Neuronal stem cell (in vitro differentiated cells): Measurements from ENCODE around the gene AKAP10.
"Not testable (repeated sequence)": the region's sequence is repeated elsewhere in the genome, so short reads cannot be mapped to it uniquely, and the experiment has no call there.

Experiments used
- DNase-seq: peaks from one replicate; pipeline ENCODE4 v3.0.0-alpha.2; 2013; ENCODE audit warnings: low spot score
- H2AFZ ChIP-seq: one replicate; pipeline ENCODE4 v1.6.1; 2013; ENCODE audit warnings: mild to moderate bottlenecking, low read length, inconsistent platforms
- H2AK5ac ChIP-seq: 2 replicates; pipeline ENCODE4 v1.6.1; 2013; ENCODE audit warnings: low read depth, mild to moderate bottlenecking, inconsistent platforms, low read length, moderate library complexity, mixed read lengths
- H2BK120ac ChIP-seq: 2 replicates; pipeline ENCODE4 v1.6.1; 2013; ENCODE audit warnings: low read depth, mild to moderate bottlenecking, inconsistent platforms, low read length, moderate library complexity, mixed read lengths
- H2BK12ac ChIP-seq: one replicate; pipeline ENCODE4 v1.6.1; 2013; ENCODE audit warnings: low read length, inconsistent platforms
- H2BK15ac ChIP-seq: 2 replicates; pipeline ENCODE4 v1.6.1; 2013; ENCODE audit warnings: mild to moderate bottlenecking, low read length, inconsistent platforms, mixed read lengths
- H2BK5ac ChIP-seq: one replicate; pipeline ENCODE4 v1.6.1; 2013; ENCODE audit warnings: inconsistent platforms, mild to moderate bottlenecking, low read length, moderate library complexity
- H3K14ac ChIP-seq: one replicate; pipeline ENCODE4 v1.6.1; 2013; ENCODE audit warnings: low read length, inconsistent platforms
- H3K18ac ChIP-seq: 2 replicates; pipeline ENCODE4 v1.6.1; 2013; ENCODE audit warnings: low read length, inconsistent platforms
- H3K23ac ChIP-seq: 2 replicates; pipeline ENCODE4 v1.6.1; 2013; ENCODE audit warnings: low read depth, mild to moderate bottlenecking, mixed read lengths, low read length, inconsistent platforms; ENCODE audit not compliant: poor library complexity
- H3K27ac ChIP-seq: replicated peaks from 3 replicates; pipeline ENCODE4 v1.5.1; 2013; ENCODE audit warnings: low read length, inconsistent platforms
- H3K27me3 ChIP-seq, 3 experiments: 2 replicates each; pipeline ENCODE4 v1.6.1; 2013; ENCODE audit warnings: low read length in 3 of 3, mild to moderate bottlenecking in 2 of 3, inconsistent platforms in 1 of 3, low read depth in 1 of 3, mixed read lengths in 1 of 3, moderate library complexity in 1 of 3; ENCODE audit not compliant: control insufficient read depth in 3 of 3, insufficient read depth in 3 of 3
- H3K36me3 ChIP-seq, 2 donors: replicated peaks in 1 of 2; 2 replicates each; pipeline ENCODE4 v1.6.1; 2013; ENCODE audit warnings: low read length in 2 of 2; ENCODE audit not compliant: control insufficient read depth in 2 of 2, insufficient read depth in 2 of 2
- H3K4ac ChIP-seq: 2 replicates; pipeline ENCODE4 v1.6.1; 2013; ENCODE audit warnings: inconsistent platforms, mild to moderate bottlenecking, low read length, moderate library complexity
- H3K4me1 ChIP-seq, 2 donors: 1 replicate in 1 of 2; 2 replicates in 1 of 2; pipeline ENCODE4 v1.6.1; 2013; ENCODE audit warnings: low read length in 2 of 2, low read depth in 1 of 2; ENCODE audit not compliant: control insufficient read depth in 2 of 2, insufficient read depth in 1 of 2
- H3K4me2 ChIP-seq: one replicate; pipeline ENCODE4 v1.6.1; 2013; ENCODE audit warnings: mild to moderate bottlenecking, low read length, inconsistent platforms; ENCODE audit not compliant: insufficient read depth, poor library complexity, severe bottlenecking
- H3K4me3 ChIP-seq, 2 donors: 2 replicates each; pipeline ENCODE4 v1.5.1; 2013; ENCODE audit warnings: low read length in 2 of 2, mild to moderate bottlenecking in 2 of 2, inconsistent platforms in 1 of 2, moderate library complexity in 1 of 2
- H3K79me1 ChIP-seq: one replicate; pipeline ENCODE4 v1.6.1; 2013; ENCODE audit warnings: low read depth, mild to moderate bottlenecking, inconsistent platforms, low read length, moderate library complexity
- H3K9ac ChIP-seq: one replicate; pipeline ENCODE4 v1.6.1; 2013; ENCODE audit warnings: mild to moderate bottlenecking, low read depth, low read length, inconsistent platforms; ENCODE audit not compliant: poor library complexity
- H3K9me3 ChIP-seq, 2 donors: replicated peaks in 1 of 2; 2 replicates each; pipeline versions ENCODE3 to v1.6.1; 2013; ENCODE audit warnings: low read length in 2 of 2, mild to moderate bottlenecking in 2 of 2, inconsistent platforms in 1 of 2, low read depth in 1 of 2, mixed read lengths in 1 of 2, moderate library complexity in 1 of 2; ENCODE audit not compliant: control insufficient read depth in 2 of 2, insufficient read depth in 1 of 2
- H4K8ac ChIP-seq: one replicate; pipeline ENCODE4 v1.6.1; 2013; ENCODE audit warnings: low read depth, mild to moderate bottlenecking, inconsistent platforms, low read length, moderate library complexity
- H4K91ac ChIP-seq: one replicate; pipeline ENCODE4 v1.6.1; 2013; ENCODE audit warnings: low read length, low read depth, mild to moderate bottlenecking, inconsistent platforms; ENCODE audit not compliant: poor library complexity
- WGBS, 2 donors: extraction: QIAGEN DNeasy Blood & Tissue Kit; methylation state at CpG; one replicate each; pipeline ENCODE4 v1.1.7; 2013; ENCODE audit warnings: missing lambda C conversion rate in 2 of 2, mixed read lengths in 1 of 2; ENCODE audit not compliant: insufficient read length in 2 of 2, insufficient replicate concordance in 1 of 2; ENCODE audit errors: extremely low coverage in 2 of 2; 5-methylcytosine and 5-hydroxymethylcytosine counted together

The AKAP10 gene

DNA sequence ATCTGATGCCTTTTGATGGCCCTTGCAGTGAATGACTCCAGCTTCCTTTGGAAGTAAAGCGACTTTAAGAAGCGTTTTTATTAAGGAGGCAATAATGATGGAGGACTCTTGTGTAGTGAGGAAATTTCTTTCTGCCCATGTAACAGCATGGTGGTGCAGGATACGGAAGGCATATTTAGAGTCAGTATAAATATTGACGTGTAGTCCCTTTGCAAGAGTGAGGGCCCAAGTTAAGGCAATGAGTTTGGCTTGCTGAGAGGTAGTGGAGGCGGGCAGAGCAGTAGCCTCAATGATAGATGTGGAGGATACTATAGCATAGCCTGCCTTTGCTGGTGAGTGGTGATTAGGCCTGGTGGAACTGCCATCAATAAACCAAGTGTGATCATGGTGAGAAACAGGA lies 87.6 kb downstream of the AKAP10 start:
- H2BK120ac ChIP-seq, H4K8ac ChIP-seq, H2BK12ac ChIP-seq, H2AFZ ChIP-seq, H4K91ac ChIP-seq, H3K9ac ChIP-seq, H3K4me1 ChIP-seq, H3K18ac ChIP-seq, H3K79me1 ChIP-seq, H3K36me3 ChIP-seq, H2AK5ac ChIP-seq, H3K4me3 ChIP-seq, H3K4ac ChIP-seq, H3K27me3 ChIP-seq, H3K27ac ChIP-seq, DNase-seq, H3K4me2 ChIP-seq, H3K9me3 ChIP-seq, H2BK15ac ChIP-seq, H2BK5ac ChIP-seq, H3K23ac ChIP-seq, H3K14ac ChIP-seq: not testable (repeated sequence)
- WGBS, 2 donors: no CpG with 5 or more reads among the region's 5 CpGs

DNA sequence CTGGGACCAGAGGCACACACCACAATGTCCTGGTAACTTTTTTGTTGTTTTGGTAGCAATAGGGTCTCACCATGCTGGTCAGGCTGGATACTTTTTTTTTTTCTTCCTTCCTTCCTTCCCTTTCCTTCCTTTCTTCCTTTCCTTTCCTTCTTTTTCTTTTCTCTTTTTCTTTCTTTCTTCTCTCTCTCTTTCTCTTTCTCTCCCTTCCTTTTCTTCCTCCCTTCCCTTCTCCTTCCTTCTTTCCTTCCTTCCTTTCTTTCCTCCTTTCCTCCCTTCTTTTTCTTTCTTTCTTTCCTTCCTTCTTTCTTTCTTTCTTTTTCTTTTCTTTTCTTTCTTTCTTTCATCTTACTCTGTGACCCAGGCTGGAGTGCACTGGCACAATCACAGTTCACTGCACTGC lies 91.5 kb downstream of the AKAP10 start:
- Histone ChIP-seq H3K4me1 (no peaks in the 10 kb centered on the region), H3K27me3 (no peaks in the 10 kb centered on the region), H3K4me3 (no peak overlapping the region), H2BK120ac (no peak overlapping the region), H4K8ac (no peak overlapping the region), H3K23ac (no peak overlapping the region), H2AFZ (no peak overlapping the region), H3K27ac (no peak overlapping the region), H3K9ac (no peak overlapping the region), H4K91ac (no peak overlapping the region), H2AK5ac (no peak overlapping the region), H3K14ac (no peak overlapping the region), H3K4me2 (no peak overlapping the region), H3K36me3 (no peaks in the 10 kb centered on the region), H3K18ac (no peak overlapping the region), H2BK12ac (no peak overlapping the region), H3K79me1 (no peaks in the 10 kb centered on the region), H3K4ac (no peak overlapping the region), H2BK5ac (no peak overlapping the region), H2BK15ac (no peak overlapping the region), H3K9me3 (no peaks in the 10 kb centered on the region)
- DNase-seq: no peak

DNA sequence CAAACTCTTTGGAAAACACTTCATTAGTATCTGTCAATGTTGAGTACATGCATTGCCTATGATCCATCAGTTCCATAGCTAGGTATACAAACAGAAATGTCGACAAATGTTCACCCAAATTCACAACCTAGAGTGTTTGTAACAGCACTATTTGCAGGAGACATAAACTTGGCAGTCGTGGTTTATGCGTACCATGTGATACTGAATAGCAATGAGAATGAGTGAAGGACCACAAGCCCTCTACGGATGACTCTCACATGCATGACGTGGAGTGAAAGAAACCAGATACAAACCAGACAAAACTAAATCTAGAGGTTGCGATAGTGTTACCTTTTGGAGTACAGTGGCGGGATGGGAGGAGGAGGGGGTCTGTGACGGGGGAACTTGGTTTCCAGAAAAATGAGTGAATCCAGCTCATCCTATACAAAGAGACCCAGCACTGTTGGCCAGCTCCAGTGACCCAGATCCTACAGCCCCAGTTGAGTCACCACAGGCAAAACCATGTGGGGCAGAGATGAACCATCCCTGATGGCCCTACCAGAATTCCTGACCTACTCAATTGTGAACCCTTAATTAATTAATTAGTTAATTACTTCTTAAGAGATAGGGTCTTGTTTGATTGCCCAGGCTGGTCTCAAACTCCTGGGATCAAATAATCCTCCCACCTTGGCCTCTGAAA lies 94.0 kb downstream of the AKAP10 start:
- no peak overlapping the region for H2BK5ac ChIP-seq
- no peak for DNase-seq
- H3K4ac ChIP-seq: no peak overlapping the region
- H3K23ac ChIP-seq: no peak overlapping the region
- no peak overlapping the region for H3K4me2 ChIP-seq
- H3K27ac ChIP-seq: no peak overlapping the region
- no peak overlapping the region for H2AK5ac ChIP-seq
- no CpG with 5 or more reads among the region's 8 CpGs for WGBS, 2 donors
- no peaks in the 10 kb centered on the region for H3K9me3 ChIP-seq
- H3K79me1 ChIP-seq: no peaks in the 10 kb centered on the region
- no peaks in the 10 kb centered on the region for H3K27me3 ChIP-seq
- no peak overlapping the region for H2BK120ac ChIP-seq
- no peak overlapping the region for H4K91ac ChIP-seq
- no peaks in the 10 kb centered on the region for H3K36me3 ChIP-seq
- H3K9ac ChIP-seq: no peak overlapping the region
- H3K18ac ChIP-seq: no peak overlapping the region
- H3K4me3 ChIP-seq: no peak overlapping the region
- H3K14ac ChIP-seq: no peak overlapping the region
- no peak overlapping the region for H4K8ac ChIP-seq
- no peak overlapping the region for H2BK12ac ChIP-seq
- no peak overlapping the region for H2BK15ac ChIP-seq
- H3K4me1 ChIP-seq: no peaks in the 10 kb centered on the region
- H2AFZ ChIP-seq: no peak overlapping the region

DNA sequence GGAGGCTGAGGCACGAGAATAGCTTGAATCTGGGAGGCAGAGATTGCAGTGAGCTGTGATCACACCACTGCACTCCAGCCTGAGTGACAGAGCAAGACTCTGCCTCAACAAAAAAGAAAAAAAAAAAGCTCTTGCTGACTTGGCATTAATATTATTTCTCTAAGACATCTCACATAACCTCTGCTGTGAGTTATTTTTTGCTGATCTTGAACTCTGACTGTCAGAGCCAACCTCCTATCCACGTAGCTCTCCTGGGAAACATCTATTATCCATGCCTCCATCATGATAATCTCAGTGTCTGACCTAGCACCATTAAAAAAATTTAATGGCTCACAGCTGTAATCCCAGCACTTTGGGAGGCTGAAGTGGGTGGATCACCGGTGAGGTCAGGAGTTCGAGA lies 97.2 kb downstream of the AKAP10 start:
- no peak overlapping the region for H2AFZ ChIP-seq
- H4K91ac ChIP-seq: no peak overlapping the region
- H3K14ac ChIP-seq: no peak overlapping the region
- no peaks in the 10 kb centered on the region for H3K9me3 ChIP-seq
- H3K27me3 ChIP-seq: peaks cover 0 to 2% (median 0%) of the 10 kb centered on the region in 3 experiments
- H2BK120ac ChIP-seq: no peak overlapping the region
- no peak for DNase-seq
- no peak overlapping the region for H3K27ac ChIP-seq
- H2BK12ac ChIP-seq: no peak overlapping the region
- no peaks in the 10 kb centered on the region for H3K36me3 ChIP-seq
- H3K23ac ChIP-seq: no peak overlapping the region
- WGBS, 2 donors: no CpG with 5 or more reads among the region's 4 CpGs
- H2AK5ac ChIP-seq: no peak overlapping the region
- H3K4me2 ChIP-seq: no peak overlapping the region
- H2BK15ac ChIP-seq: no peak overlapping the region
- no peak overlapping the region for H4K8ac ChIP-seq
- H2BK5ac ChIP-seq: no peak overlapping the region
- no peak overlapping the region for H3K18ac ChIP-seq
- H3K79me1 ChIP-seq: no peaks in the 10 kb centered on the region
- no peak overlapping the region for H3K4me3 ChIP-seq
- H3K4ac ChIP-seq: no peak overlapping the region
- no peaks in the 10 kb centered on the region for H3K4me1 ChIP-seq
- no peak overlapping the region for H3K9ac ChIP-seq
